OCI-LY1 (cell line): ENCODE results near the gene PTPN13.

Experiments
- H2AFZ ChIP-seq: fragments of 200-600 bp; sonication (generic), shearing (Covaris generic); 2 replicates; pipeline ENCODE4 v1.6.0; 2014; ENCODE audit warnings: antibody characterized with exemption, mild to moderate bottlenecking, low read length
- H3F3A ChIP-seq: fragments of 200-600 bp; sonication (generic), shearing (Covaris generic); 2 replicates; pipeline ENCODE4 v1.6.0; 2014; ENCODE audit warnings: mild to moderate bottlenecking, antibody characterized with exemption, low read length, moderate library complexity; ENCODE audit not compliant: insufficient read depth
- H3K27ac ChIP-seq: fragments of 200-600 bp; sonication (generic); 2 replicates; pipeline ENCODE4 v1.5.1; 2014; ENCODE audit warnings: low read length, mixed run types, mild to moderate bottlenecking, low read depth; ENCODE audit not compliant: poor library complexity, severe bottlenecking
- H3K27me3 ChIP-seq: fragments of 200-600 bp; sonication (generic); 2 replicates; pipeline ENCODE4 v1.6.0; 2014; ENCODE audit warnings: antibody characterized with exemption, mild to moderate bottlenecking, low read length, moderate library complexity; ENCODE audit not compliant: insufficient read depth
- H3K36me3 ChIP-seq: fragments of 200-600 bp; sonication (generic); 2 replicates; pipeline ENCODE4 v1.6.1; 2014; ENCODE audit warnings: mild to moderate bottlenecking, antibody characterized with exemption, low read length, moderate library complexity, mixed read lengths; ENCODE audit not compliant: insufficient read depth
- H3K4me1 ChIP-seq: fragments of 200-600 bp; sonication (generic); 2 replicates; pipeline ENCODE4 v1.5.1; 2014; ENCODE audit warnings: mild to moderate bottlenecking, low read length, moderate library complexity; ENCODE audit not compliant: insufficient read depth, severe bottlenecking
- H3K4me2 ChIP-seq: fragments of 200-600 bp; sonication (generic), shearing (Covaris generic); 2 replicates; pipeline ENCODE4 v1.6.1; 2014; ENCODE audit warnings: low read length
- H3K4me3 ChIP-seq: fragments of 200-600 bp; sonication (generic); 2 replicates; pipeline ENCODE4 v1.5.1; 2014; ENCODE audit warnings: low read length, low read depth, mild to moderate bottlenecking, mixed read lengths; ENCODE audit not compliant: poor library complexity, severe bottlenecking
- H3K79me2 ChIP-seq: fragments of 200-600 bp; shearing (Covaris generic); 2 replicates; pipeline ENCODE4 v1.6.1; 2016; ENCODE audit warnings: mixed run types, low read length, mixed read lengths; ENCODE audit not compliant: insufficient read depth
- H3K9ac ChIP-seq: fragments of 200-600 bp; sonication (generic), shearing (Covaris generic); 2 replicates; pipeline ENCODE4 v1.6.1; 2014; ENCODE audit warnings: mild to moderate bottlenecking, low read length, mixed read lengths
- H3K9me2 ChIP-seq: fragments of 200-600 bp; sonication (generic), shearing (Covaris generic); 2 replicates; pipeline ENCODE4 v1.6.1; 2014; ENCODE audit warnings: low read depth, mild to moderate bottlenecking, low read length, mixed read lengths
- H3K9me3 ChIP-seq: fragments of 200-600 bp; shearing (Covaris generic); 2 replicates; pipeline ENCODE4 v1.6.1; 2014; ENCODE audit warnings: low read length, mixed read lengths
- H4K20me1 ChIP-seq: fragments of 200-600 bp; sonication (generic), shearing (Covaris generic); 2 replicates; pipeline ENCODE4 v1.6.0; 2016; ENCODE audit warnings: mild to moderate bottlenecking, low read length; ENCODE audit not compliant: insufficient read depth
- CTCF ChIP-seq: fragments of 200-600 bp; sonication (generic), shearing (Covaris generic); IDR thresholded peaks from 2 replicates; pipeline ENCODE4 v1.5.1; 2017; ENCODE audit warnings: mild to moderate bottlenecking, antibody characterized with exemption, low read length, moderate library complexity, mixed read lengths
- EZH2 ChIP-seq: fragments of 200-600 bp; sonication (generic), shearing (Covaris generic); IDR thresholded peaks from 2 replicates; pipeline ENCODE4 v1.8.0; 2017; ENCODE audit warnings: borderline replicate concordance, mixed run types, mild to moderate bottlenecking, antibody characterized with exemption, low read length, moderate library complexity, mixed read lengths

PTPN13 gene

GRCh38 chr4:86596807-86597206, 2.7 kb downstream of the PTPN13 start:
- no peak overlapping the region for H3K9ac ChIP-seq
- H3F3A ChIP-seq: no peaks in the 10 kb centered on the region
- no peaks in the 10 kb centered on the region for H3K36me3 ChIP-seq
- H3K4me1 ChIP-seq: peaks cover 13% of the 10 kb centered on the region
- H4K20me1 ChIP-seq: no peaks in the 10 kb centered on the region
- no peak overlapping the region for H3K4me3 ChIP-seq
- no peak overlapping the region for H3K27ac ChIP-seq
- no peaks in the 10 kb centered on the region for H3K9me3 ChIP-seq
- no peaks in the 10 kb centered on the region for H3K79me2 ChIP-seq
- H3K27me3 ChIP-seq: no peaks in the 10 kb centered on the region
- no peaks in the 10 kb centered on the region for H3K9me2 ChIP-seq
- no peak overlapping the region for H2AFZ ChIP-seq
- H3K4me2 ChIP-seq: no peak overlapping the region
- TF ChIP-seq EZH2 (no peak), CTCF (no peak)

DNA sequence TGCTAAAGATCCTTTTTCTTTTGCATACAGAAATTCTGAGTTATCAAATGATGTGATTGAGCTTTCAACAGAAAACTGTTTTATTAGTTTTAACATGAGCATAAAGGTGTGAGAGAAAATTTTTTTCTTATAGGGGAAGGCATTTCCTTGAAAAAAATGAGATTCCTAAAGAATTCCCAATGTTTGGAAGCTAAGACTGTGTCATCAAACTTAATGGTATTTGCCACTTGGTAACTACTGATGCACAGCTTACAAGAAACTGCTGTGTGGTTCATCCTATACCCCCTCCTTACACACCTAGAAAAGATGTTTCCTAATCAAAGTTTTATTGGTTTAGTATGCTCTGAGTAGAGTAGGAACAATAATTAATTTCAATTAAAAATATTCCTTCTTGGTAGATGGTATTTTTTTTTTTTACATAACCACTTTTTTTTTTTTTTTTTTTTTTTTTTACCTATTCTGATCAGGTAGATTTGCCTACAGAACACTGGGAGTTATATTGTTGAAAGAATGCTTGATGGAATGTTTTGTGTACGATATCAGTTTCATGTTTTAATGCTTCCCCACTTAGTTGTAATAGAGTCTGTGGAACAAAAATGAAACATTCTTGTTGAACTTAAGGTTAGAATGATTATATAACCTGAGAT, 6.0 kb downstream of the PTPN13 start:
- Histone ChIP-seq H3K9me3 (no peaks in the 10 kb centered on the region), H3K9ac (no peak overlapping the region), H3K4me3 (no peak overlapping the region), H3K27me3 (no peaks in the 10 kb centered on the region), H2AFZ (no peak overlapping the region), H3K27ac (no peak overlapping the region), H3K4me1 (no peaks in the 10 kb centered on the region), H3K9me2 (no peaks in the 10 kb centered on the region), H3K36me3 (no peaks in the 10 kb centered on the region), H3K79me2 (no peaks in the 10 kb centered on the region), H3F3A (no peaks in the 10 kb centered on the region), H3K4me2 (no peak overlapping the region), H4K20me1 (no peaks in the 10 kb centered on the region)
- TF ChIP-seq EZH2 (no peak), CTCF (no peak)

GRCh38 chr4:86603311-86603885, 9.3 kb downstream of the PTPN13 start:
- Histone ChIP-seq H4K20me1 (no peaks in the 10 kb centered on the region), H3K9me3 (no peaks in the 10 kb centered on the region), H3F3A (no peaks in the 10 kb centered on the region; the same call in 1 of the 2 replicates), H3K79me2 (no peaks in the 10 kb centered on the region), H3K9ac (no peak overlapping the region), H3K27ac (no peak overlapping the region), H3K4me1 (no peaks in the 10 kb centered on the region), H3K9me2 (no peaks in the 10 kb centered on the region), H3K4me3 (no peak overlapping the region), H3K27me3 (no peaks in the 10 kb centered on the region), H2AFZ (no peak overlapping the region), H3K4me2 (no peak overlapping the region), H3K36me3 (no peaks in the 10 kb centered on the region)
- TF ChIP-seq EZH2 (no peak), CTCF (no peak)
